ENCODE measurements around the gene ZFAND3.

DNA sequence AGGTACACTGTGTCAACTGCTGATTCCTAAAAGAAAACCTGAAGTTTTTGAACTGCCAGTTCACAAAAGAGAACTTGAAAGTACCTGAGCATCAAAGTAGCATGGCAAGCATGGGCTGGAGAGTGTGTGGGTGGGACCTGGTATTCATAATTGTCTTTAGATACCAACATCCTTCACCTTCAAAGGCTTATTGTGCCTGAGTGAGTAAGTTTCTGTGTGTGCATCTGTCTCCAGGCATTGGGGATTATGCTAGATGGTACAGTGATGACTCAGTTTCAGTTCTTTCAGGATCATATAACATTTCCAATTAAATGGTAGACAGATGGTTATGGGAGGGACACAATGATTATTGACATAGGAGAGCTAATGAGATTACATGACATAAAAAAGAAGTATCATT, 238.5 kb downstream of the ZFAND3 start:
- TF ChIP-seq, protein P1, sequence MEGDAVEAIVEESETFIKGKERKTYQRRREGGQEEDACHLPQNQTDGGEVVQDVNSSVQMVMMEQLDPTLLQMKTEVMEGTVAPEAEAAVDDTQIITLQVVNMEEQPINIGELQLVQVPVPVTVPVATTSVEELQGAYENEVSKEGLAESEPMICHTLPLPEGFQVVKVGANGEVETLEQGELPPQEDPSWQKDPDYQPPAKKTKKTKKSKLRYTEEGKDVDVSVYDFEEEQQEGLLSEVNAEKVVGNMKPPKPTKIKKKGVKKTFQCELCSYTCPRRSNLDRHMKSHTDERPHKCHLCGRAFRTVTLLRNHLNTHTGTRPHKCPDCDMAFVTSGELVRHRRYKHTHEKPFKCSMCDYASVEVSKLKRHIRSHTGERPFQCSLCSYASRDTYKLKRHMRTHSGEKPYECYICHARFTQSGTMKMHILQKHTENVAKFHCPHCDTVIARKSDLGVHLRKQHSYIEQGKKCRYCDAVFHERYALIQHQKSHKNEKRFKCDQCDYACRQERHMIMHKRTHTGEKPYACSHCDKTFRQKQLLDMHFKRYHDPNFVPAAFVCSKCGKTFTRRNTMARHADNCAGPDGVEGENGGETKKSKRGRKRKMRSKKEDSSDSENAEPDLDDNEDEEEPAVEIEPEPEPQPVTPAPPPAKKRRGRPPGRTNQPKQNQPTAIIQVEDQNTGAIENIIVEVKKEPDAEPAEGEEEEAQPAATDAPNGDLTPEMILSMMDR (IDR thresholded peaks at IDR 0.05): no peak
- TF ChIP-seq POLR2AphosphoS5 (IDR thresholded peaks at IDR 0.05): no peak

All from stomach (tissue), 4 donors.